GM18517 (cell line): Measurements from ENCODE around the gene HSPA12A.

Source experiments
- ATAC-seq: cut with Tn5 transposase; IDR thresholded peaks from one replicate; pipeline ENCODE4 v1.9.1; 2021; ENCODE audit warnings: mild to moderate bottlenecking, moderate library complexity; ENCODE audit not compliant: unreplicated experiment

HSPA12A gene, protein sequence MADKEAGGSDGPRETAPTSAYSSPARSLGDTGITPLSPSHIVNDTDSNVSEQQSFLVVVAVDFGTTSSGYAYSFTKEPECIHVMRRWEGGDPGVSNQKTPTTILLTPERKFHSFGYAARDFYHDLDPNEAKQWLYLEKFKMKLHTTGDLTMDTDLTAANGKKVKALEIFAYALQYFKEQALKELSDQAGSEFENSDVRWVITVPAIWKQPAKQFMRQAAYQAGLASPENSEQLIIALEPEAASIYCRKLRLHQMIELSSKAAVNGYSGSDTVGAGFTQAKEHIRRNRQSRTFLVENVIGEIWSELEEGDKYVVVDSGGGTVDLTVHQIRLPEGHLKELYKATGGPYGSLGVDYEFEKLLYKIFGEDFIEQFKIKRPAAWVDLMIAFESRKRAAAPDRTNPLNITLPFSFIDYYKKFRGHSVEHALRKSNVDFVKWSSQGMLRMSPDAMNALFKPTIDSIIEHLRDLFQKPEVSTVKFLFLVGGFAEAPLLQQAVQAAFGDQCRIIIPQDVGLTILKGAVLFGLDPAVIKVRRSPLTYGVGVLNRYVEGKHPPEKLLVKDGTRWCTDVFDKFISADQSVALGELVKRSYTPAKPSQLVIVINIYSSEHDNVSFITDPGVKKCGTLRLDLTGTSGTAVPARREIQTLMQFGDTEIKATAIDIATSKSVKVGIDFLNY

DNA sequence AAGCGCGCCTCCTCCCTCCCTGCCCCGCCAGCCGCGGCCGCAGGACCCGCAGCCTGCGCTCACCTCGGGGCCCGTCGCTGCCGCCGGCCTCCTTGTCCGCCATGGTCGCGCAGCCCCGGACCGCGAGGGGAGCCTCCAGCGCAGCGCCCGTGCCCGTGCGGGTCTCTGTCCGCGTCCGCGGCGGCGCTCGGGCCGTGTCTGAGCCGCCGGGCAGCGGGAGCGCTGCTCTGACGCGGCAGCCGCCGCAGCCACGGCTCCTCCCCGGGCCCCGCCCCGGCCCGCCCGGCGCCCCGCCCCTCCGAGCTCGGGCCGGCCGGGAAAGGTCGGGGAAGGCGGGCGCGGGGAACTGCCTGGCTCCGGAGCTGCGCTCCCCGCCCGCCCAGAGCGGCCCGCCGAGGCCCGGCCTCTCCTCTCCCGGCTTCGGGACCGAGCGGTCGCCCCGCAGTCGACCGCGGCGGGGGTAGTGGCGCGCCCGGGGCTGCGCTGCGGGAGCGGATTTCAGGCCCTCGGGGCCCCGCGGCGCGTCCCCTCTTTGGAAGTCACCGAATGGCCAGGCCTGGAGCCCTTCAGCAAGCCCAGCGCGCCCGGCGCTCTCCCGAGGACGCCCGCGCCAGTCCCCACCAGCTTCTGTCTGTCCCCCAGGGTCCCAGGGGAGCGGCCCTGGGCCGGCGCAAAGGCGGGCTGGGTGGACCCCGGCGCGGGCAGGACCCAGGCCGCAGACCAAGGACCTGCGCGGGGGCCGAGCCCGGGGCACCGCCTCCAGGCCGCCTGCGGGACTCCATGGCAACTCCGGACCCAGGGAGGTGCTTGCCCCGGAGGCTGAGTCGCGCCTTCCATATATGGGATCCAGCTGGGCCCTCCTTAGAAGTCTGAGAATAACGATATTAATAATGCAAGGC, at the start of gene HSPA12A:
HSPA12A (minus strand) TSS at position 200 of the 899 bp plus-strand sequence; CDS start at position 103, 97 bp downstream.
- ATAC-seq: peak; percentile 83

DNA sequence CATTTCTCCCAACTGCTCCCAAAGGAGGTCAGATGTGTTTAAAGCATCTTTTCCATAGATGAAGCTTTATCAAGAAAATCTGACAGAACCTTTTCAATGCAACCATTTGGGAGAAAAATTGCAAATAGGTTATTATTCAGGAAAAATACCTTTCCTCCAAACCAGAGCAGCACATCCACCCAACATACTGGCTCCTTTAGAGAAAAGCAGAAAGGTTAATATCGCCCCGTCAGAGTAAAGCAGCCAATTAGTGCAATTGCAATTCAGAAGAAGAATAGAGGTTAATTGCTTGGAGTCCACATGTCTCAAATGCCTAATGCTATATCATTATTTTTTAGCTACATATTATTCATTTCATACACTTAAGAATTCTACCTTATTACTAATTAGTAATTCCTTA, 48.9 kb upstream of the HSPA12A start:
- no peak for ATAC-seq

DNA sequence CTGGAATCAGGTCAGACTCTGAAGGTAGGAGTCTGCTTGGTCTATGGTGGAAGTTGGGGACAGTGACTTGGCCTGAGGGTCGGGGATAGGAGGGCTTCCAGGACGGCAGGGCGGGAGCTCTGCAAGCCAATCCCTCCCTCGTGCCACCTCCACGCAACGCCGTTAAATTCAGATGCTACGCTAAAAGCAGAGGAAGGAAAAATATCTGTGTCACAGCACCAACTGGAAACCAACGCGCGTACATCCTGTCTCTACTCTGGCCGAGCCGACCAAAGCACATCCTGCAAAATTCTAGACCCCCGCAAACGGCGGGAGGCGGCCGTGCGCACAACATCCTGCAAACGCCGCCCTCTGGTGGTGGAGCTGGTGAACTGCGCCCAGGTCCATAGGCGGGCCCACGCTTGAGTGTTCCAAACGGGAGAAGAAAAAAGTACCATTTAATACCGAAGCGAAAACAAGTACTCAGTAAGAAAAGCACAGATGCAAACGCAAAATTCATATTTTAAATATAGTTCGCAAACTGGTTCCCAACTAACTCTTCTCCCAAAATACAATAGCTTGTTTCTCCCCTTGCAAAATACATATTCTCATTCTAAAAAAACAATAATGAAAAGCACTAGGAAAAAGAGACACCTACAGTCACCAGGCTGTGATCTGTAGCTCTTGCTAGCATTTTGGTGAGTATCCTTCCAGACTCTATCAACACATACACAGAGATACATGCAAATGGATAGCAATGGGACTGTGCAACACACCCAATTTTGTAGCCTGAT, 45.7 kb upstream of the HSPA12A start:
- ATAC-seq: peak; percentile 75

DNA sequence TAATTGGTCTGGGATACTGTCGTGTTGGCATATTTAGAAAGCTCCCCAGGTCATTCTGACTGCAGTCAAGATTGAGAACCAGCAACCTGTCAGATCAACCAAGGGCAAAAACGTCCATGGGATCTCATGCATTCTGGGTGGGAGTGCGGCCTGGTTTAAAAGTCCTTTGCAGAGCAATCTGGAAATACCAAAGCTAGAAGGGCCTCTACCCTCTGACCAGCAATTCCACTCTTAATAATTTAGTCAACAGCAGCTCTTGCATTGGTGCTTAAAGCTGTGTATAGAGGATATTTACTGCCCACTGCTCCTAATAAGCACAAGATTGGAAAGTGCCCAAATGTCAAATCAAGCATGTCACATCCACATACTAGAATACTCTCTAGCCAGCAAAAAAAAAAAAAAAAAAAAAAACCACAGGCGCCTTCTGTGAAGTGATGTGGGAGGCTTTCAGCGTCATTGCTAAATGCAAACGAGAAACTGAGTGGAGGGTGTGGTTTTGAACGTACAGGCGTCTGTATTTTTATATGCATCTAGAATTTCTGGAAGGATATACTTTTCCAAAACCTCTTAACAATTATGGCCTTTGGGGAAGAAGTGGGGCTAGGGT, 44.8 kb upstream of the HSPA12A start:
- ATAC-seq: no peak

DNA sequence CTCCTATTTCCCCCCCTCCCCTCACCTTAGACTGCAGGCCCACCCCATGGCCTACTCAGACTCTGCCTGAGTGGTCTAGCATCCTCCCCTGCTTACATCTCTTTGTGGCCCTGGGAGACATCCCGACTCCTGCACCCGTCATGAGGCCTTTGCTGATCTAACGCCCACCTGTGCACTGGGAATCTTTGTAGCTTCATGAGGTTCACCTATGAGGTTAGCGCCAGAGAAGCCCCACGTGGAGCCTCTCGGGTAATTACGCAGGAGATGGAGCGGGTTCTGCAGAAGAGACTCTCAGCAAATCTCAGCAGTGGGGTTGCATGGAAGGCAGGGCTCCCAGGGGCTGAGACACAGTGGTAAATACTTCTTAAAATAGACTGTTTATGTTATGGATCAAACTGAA, 43.5 kb upstream of the HSPA12A start:
- ATAC-seq: no peak

DNA sequence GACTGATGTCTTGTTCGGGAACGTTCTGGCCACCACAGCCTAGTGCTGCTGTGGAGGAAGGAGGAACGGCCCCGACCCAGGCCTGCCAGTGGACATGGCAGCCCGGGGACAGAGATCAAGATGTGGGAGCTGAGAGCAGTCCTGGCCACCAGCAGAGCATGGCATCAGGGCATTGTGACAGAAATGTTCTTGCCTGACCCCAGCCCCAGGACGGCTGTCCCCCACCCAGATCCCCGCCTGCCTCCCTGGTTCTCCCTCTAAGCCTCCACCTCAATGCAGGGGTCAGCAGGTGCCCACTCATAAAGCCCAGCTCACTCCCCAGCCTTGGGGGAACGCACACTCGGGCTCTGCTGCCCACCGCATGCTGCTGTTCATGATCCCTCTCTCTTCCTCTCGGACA, 42.9 kb upstream of the HSPA12A start:
- ATAC-seq: no peak

DNA sequence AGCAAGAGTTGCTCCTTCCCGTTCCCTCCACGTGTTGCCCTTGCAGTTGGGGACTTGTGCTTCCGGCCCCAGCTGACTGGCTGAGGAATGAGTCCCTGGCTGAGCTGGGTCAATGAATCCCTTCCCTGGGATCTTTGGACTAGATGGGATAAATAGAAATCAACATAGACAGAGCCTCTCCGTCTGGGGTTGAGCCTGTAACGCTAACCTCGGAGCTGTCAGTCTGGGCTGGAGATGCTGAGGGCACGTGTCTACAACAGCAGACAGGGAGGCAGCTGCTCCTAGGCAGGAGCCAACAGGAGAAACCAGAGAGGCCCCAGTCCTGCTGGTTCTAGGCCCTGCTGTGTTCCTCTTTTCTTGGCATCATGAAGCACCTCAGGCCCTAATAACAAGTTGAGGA, 42.3 kb upstream of the HSPA12A start:
- no peak for ATAC-seq

DNA sequence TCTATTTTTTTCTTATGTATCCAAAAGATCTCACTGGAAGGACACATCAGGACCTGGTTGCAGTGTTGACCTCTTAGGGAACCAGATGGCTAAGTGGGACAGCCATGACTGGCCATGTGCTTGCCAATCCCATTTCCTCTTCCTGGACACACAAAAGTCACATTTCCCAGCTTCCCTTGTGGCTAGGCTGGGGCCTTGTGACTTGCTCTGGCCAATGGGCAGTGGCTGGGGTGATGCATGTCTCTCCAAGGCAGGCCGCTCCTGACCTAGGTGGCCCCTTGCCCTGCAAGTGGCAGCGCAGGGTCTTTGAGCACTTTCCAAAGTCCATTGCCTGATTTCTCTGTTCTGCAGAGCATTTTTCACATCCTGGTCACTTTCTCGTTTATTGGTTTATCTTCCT, 41.7 kb upstream of the HSPA12A start:
- no peak for ATAC-seq

DNA sequence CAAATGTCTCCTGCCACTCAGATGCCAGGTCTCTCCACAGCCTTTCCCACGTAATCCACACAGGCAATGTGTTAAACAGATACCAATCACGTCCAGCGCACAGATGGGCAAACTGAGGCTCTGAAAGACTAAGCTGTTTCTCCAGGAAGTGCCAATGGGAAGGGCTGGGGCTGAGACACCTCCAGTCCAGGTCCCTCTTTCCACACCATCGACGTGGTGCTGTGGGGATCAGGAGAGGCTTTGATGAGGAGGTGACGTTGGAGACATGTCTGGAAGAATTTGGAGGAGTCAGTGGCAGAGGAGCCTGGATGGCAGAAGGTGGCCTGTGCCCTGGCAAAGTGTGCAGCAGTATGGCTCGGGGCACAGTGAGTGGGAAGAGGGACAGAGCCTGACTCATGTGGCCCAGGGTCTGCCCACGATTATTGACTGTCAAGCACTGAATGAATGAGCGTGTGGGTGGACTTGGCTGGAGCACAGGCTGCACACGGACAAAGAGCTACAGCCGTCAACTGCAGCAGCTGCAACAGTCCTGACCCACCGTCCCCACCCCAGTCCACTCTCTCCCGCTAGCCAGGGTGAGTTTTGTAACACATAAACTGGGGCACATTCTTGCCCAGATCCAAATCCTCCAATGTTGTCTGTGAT, 40.8 kb upstream of the HSPA12A start:
- no peak for ATAC-seq

DNA sequence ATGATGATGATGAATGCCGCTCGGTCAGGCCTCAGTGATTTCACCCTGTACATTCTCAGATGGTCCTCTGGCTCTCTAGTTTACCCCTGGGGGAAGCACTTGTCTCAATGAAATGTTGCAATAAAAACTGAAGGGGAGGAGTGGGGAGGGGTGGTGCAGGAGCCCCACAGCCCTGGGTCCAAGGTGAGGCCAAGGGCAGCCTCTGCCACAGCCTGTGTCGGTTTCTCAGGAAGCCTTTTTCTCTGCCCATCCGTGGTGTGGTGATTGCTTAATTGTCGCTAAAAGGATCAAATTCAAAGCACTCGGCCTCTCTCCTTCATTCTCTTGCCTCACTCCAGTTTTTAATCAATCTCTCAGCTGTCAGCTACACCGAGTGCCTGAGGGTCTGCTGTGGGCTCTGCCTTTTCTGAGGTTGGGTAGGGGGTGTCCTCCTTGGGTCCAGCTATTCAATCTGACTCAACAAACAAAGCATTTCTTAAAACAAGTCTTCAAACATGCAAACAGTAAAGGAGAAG, 39.1 kb upstream of the HSPA12A start:
- ATAC-seq: no peak

DNA sequence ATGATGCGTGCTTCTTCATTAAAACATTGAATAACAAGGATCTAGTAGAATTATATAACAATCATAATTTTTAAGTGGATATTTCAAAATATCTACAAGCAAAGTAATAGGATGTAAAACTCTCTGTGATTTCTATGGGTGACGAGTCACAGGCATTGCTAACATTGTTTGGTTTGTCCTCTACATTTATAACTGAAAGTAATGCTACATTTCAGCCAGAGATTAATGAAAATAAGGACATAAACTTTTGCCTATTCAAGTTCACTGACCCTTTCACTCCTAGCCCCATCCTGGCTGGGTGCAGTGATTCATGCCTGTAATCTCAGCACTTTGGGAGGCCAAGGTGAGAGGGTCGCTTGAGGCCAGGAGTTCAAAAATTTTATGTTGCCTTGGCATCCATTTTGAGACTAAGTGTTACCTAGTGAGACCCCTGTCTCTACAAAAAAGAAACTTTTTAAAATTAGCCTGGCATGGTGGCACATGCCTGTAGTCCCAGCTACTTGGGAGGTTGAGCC, 38.4 kb upstream of the HSPA12A start:
- ATAC-seq: no peak

DNA sequence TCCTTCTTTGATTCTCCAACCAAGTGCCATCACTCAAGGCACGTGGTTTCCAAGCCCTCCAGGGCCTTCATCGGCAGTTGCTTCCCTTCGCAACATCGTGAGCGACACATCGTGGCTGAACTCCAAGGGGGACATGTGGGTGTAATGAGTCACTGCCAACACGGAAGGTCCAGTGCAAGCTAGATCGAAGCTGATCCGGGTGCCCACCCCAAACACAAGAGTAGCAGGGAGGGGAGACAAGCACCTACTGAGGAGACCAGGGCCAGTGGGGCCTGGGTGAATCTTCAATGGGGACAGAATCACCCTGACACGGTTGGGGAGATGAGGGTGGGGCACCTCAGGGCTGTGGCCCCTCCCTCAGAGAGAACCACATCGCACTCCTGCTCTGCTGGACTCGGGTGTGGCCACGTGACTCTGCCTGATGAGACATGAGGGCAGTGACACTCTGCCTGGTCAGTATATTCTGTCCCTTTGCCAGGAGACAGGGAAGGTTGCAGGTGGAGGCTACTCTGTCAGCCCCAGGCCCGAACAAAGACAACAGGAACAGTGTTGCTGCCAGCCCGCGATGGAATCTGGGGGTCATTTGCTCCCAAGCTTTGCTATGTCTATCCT, 36.8 kb upstream of the HSPA12A start:
- no peak for ATAC-seq

DNA sequence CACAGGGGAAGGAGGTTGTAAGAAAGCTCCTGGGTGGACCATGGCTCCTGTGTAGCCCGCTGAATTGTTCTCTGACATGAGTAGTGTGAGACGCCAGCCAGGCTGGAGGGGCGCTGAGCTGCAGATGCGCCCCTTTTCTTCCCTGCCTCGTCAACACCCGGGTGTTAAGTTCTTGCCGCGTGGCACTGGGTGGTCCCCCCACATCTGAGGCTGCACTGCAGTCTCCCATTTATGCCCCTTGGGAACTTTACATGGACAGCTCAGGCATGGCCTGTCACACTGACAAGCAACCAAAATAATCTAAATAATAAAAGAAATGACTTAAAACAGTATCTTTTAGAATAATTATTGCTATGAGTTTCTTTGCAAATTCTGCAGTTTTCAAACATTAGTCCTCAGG, 34.6 kb upstream of the HSPA12A start:
- ATAC-seq: no peak

DNA sequence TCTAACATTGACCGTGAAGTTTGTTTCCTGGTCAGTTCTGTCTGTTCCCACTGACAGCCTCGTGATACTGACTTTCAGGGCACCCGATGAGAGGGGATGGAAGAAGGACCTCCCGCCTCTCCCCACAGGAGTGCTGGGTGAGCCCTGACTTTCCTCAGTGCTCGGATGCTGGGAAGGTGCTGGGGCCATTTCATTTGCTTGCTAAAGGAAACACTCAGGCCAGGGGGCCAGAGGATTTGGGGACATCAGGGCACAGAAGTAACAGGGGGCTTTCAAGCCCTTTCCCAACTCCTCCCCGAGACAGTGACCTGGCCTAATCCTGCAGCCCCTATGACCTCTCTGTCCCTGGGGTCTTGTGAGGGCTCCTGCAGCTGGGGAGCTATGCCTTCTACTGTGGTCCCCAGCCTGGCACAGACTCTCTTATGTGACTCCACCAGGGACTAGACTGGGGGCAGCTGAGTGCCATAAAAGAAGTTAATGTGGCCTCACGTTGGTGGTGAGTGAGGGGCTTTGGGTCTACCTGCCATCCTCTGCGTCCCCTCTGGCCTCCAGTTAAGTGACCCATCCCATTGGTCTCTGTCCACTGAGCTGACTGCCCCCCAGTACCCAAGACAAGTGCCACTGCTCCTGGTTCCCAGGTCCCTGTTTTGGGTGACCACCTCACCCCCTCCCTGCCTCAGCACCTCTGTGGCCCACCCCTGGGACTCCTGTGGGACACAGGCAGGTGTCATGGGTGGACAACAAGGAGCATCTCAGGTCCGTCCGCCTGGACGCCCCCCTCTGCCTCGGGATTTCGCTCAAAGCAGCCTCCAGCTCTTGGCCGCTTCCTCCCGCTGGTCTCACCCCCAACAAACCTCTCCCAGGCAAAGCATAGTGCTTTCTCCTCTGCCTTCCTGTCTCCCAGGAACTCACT, 33.4 kb upstream of the HSPA12A start:
- no peak for ATAC-seq

DNA sequence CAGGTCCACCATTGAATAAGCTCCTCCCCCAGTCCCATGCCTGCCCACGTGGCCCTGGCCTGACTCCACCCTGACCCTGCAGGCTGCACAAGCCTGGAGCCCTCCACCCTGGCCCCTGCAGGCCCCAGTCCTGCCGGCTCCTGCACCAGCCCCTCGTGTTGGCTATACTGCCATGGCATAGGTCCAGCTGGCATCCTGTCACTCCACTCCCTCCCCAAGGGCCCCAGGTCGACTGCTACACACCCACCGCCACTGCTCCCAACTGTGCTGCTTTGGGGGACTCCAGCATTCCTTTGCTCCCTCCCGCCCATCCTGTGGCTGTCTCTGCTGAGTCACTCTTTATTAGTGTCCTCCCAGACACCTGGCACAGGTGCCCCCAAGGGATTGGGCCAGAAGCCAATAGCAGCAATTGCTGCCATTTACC, 32.4 kb upstream of the HSPA12A start:
- ATAC-seq: no peak

DNA sequence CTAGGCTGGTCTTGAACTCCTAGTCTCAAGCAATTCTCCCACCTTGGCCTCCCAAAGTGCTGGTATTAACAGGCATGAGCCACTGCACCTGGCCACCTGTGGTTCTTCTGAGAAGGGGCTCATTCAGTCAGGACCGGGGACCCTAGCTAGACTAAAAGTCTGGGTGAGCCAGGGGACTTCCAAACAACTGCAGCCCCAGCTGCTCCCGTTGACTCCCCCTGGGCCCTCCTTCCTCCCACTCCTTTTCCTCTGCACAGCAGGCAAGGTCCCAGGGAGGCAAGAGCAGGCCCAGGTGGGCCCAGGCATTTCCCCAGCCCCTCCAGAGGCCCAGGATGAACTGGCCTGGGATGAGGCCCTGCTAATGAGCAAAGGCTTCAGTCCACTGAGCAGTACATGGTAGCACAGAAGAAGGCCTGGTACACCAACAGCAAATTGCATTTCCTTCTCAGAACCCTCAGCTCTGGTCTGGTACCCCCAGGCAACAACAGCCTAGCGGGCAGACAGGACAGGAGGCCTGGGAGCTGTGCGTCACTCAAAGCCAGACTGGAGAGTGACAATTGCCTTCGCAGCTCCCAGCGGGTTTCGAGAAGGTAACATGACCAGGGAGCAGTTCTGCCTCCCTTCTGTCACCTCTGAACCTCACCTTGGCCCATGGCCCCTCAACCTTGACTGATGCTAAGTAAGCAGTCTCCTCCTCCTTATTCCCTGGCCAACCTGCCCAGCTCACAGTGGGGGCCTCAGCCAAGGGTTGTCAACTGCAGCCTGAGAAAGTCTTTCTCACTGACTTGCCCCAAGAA, 30.7 kb upstream of the HSPA12A start:
- ATAC-seq: no peak

DNA sequence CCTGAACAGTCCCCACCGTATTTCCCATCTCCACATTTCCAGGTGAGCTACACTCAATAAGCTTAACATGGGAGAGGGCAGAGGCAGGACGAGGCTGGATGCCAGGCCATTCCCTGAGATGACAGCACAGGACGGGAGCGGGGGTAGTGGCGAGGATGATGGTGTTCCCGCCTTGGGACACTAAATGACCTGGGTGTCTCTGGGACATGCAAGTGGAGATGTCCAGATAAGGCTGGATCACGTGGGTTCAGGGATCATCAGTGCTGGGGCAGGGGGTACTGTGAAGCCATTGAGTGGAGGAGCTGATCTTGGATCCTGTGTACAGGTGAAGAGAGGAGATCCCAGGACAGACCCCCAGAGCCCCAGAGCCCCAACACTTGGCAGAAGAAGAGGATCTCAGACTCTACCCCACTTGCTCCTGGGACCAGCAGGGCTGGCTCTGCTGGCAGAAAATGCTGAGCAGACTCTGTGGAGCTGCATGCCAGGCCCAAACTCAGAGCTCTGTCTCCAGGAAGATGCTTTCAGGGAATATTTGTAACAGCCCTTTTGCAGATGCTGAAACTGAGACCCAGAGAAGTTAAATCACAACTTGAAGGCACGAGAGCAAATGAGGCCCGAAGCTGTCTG, 29.7 kb upstream of the HSPA12A start:
- ATAC-seq: no peak
